ENCODE results near the gene KAT2B. TPM values are rescaled to one million over a fixed set of nuclear protein-coding genes. Genes with fewer than 3 reads are reported as not detected.

The KAT2B gene
- total RNA-seq, 1 experiment from 2014 or later, result 3.7 TPM

DNA sequence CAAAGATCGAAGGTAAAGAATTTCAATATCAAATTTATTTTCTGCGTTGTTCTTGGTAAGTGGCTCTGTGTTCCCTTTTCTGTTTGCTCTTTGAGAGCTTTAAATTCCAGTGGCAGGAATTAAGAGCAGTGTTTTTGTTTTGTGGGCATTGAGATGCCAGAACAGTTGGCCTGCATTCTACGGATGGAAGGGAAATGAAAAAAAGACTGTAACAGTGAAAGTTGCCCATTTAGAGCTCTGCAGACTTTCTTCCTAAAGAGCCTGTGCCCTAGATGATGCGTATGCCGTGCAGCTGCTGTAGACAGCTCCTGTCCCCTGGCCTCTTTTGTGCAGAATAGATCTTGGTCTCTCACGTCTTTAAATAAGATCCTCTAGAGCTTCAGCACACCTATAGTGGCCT is 58.8 kb downstream of the KAT2B start:
- Histone ChIP-seq H4K20me1 (ENCODE audit: insufficient read depth) (no peaks in the 10 kb centered on the region), H3K36me3 (ENCODE audit: control insufficient read depth in 1 of 2, insufficient read depth in 2 of 2, low read length in 2 of 2) (no peaks in the 10 kb centered on the region), H3K27ac (ENCODE audit: low read depth, low read length) (no peak overlapping the region), H3K79me2 (ENCODE audit: insufficient read depth, low read length) (no peaks in the 10 kb centered on the region), H3K27me3 (ENCODE audit: insufficient read depth, low read length) (no peaks in the 10 kb centered on the region), H3K9me3 (ENCODE audit: control insufficient read depth in 1 of 2, insufficient read depth in 1 of 2, low read depth in 1 of 2, low read length in 2 of 2) (no peaks in the 10 kb centered on the region), H3K4me1 (ENCODE audit: control insufficient read depth in 1 of 2, insufficient read depth in 2 of 2, low read length in 2 of 2) (no peaks in the 10 kb centered on the region), H3K4me3 (replicated peaks in 1 of 2; ENCODE audit: low read depth in 1 of 2, low read length in 2 of 2) (no peak overlapping the region), H3K4me2 (ENCODE audit: low read length) (no peak overlapping the region), H3K9me2 (ENCODE audit: insufficient read depth) (no peaks in the 10 kb centered on the region), H2AFZ (ENCODE audit: low read depth, low read length, poor library complexity, severe bottlenecking) (no peak overlapping the region), H3K9ac (ENCODE audit: low read length) (no peak overlapping the region)
- no TSS peak for BruUV-seq (replicated peaks)
- ChIA-PET RAD21 (ENCODE audit: low non-redundant PET in 1 of 2, low total read pairs in 2 of 2, uncharacterized antibody in 2 of 2, unreplicated experiment in 2 of 2) (no interaction called here), POLR2A (no interaction called here), CTCF (no interaction called here)
- ATAC-seq (no peak), DNase-seq (ENCODE audit: low read depth, low spot score) (no peak)
- intact Hi-C loops (cut with micrococcal nuclease), result no loop called here
- TF ChIP-seq SP1 (IDR thresholded peaks at IDR 0.05; ENCODE audit: low read depth) (no peak), YY1 (IDR thresholded peaks at IDR 0.05; ENCODE audit: extremely low read depth, insufficient replicate concordance, low read depth, low read length) (no peak), ZFX (IDR thresholded peaks at IDR 0.05) (no peak), TCF7L2 (IDR thresholded peaks at IDR 0.05; ENCODE audit: borderline replicate concordance, extremely low read depth, insufficient read depth, insufficient read length) (no peak), CEBPB (IDR thresholded peaks at IDR 0.05; ENCODE audit: low read depth) (no peak)
- TF ChIP-seq, protein P1, sequence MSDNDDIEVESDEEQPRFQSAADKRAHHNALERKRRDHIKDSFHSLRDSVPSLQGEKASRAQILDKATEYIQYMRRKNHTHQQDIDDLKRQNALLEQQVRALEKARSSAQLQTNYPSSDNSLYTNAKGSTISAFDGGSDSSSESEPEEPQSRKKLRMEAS (IDR thresholded peaks at IDR 0.05), result no peak

DNA sequence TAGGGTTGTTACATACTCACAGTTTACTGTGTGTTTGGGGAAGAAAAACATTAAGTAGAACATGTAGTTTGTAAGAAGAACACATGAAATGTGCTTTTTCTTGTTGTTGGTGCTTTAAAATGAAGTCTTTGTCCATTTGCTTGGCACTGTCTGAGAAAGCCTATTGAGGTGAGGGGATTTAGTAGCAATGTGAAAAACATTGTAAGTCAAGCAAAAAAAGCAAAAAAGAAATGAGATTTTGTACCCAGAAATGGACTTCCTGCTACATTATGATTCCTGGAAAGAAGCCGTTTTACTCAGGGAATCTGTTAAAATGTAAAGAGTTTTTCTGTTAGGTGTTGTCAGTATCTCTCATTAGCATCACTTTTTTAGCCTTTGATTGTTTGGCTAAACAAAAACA is 59.9 kb downstream of the KAT2B start:
- Histone ChIP-seq H3K36me3 (ENCODE audit: control insufficient read depth in 1 of 2, insufficient read depth in 2 of 2, low read length in 2 of 2) (no peaks in the 10 kb centered on the region), H3K9ac (ENCODE audit: low read length) (no peak overlapping the region), H3K79me2 (ENCODE audit: insufficient read depth, low read length) (no peaks in the 10 kb centered on the region), H3K9me3 (ENCODE audit: control insufficient read depth in 1 of 2, insufficient read depth in 1 of 2, low read depth in 1 of 2, low read length in 2 of 2) (no peaks in the 10 kb centered on the region), H3K4me3 (replicated peaks in 1 of 2; ENCODE audit: low read depth in 1 of 2, low read length in 2 of 2) (no peak overlapping the region), H3K27me3 (ENCODE audit: insufficient read depth, low read length) (no peaks in the 10 kb centered on the region), H3K9me2 (ENCODE audit: insufficient read depth) (no peaks in the 10 kb centered on the region), H3K4me2 (ENCODE audit: low read length) (no peak overlapping the region), H4K20me1 (ENCODE audit: insufficient read depth) (no peaks in the 10 kb centered on the region), H2AFZ (ENCODE audit: low read depth, low read length, poor library complexity, severe bottlenecking) (no peak overlapping the region), H3K27ac (ENCODE audit: low read depth, low read length) (no peak overlapping the region), H3K4me1 (ENCODE audit: control insufficient read depth in 1 of 2, insufficient read depth in 2 of 2, low read length in 2 of 2) (no peaks in the 10 kb centered on the region)
- intact Hi-C loops (cut with micrococcal nuclease), result no loop called here
- ChIA-PET RAD21 (ENCODE audit: low non-redundant PET in 1 of 2, low total read pairs in 2 of 2, uncharacterized antibody in 2 of 2, unreplicated experiment in 2 of 2) (no interaction called here), CTCF (no interaction called here), POLR2A (no interaction called here)
- no TSS peak for BruUV-seq (replicated peaks)
- ATAC-seq, result no peak
- DNase-seq (ENCODE audit: low read depth, low spot score), result no peak
- TF ChIP-seq SP1 (IDR thresholded peaks at IDR 0.05; ENCODE audit: low read depth), result no peak
- TF ChIP-seq YY1 (IDR thresholded peaks at IDR 0.05; ENCODE audit: extremely low read depth, insufficient replicate concordance, low read depth, low read length), result no peak
- TF ChIP-seq POLR2A (IDR thresholded peaks at IDR 0.05; ENCODE audit: borderline replicate concordance, extremely low read depth, insufficient read depth, insufficient read length), result no peak
- TF ChIP-seq, protein P2, sequence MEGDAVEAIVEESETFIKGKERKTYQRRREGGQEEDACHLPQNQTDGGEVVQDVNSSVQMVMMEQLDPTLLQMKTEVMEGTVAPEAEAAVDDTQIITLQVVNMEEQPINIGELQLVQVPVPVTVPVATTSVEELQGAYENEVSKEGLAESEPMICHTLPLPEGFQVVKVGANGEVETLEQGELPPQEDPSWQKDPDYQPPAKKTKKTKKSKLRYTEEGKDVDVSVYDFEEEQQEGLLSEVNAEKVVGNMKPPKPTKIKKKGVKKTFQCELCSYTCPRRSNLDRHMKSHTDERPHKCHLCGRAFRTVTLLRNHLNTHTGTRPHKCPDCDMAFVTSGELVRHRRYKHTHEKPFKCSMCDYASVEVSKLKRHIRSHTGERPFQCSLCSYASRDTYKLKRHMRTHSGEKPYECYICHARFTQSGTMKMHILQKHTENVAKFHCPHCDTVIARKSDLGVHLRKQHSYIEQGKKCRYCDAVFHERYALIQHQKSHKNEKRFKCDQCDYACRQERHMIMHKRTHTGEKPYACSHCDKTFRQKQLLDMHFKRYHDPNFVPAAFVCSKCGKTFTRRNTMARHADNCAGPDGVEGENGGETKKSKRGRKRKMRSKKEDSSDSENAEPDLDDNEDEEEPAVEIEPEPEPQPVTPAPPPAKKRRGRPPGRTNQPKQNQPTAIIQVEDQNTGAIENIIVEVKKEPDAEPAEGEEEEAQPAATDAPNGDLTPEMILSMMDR (IDR thresholded peaks at IDR 0.05 in 2 of 3, conservative IDR thresholded peaks at IDR 0.05 in 1 of 3; ENCODE audit: borderline replicate concordance in 1 of 3, insufficient read depth in 1 of 3, low read depth in 2 of 3, low read length in 2 of 3), result no peak
- no peak for TF ChIP-seq SIN3A (IDR thresholded peaks at IDR 0.05; ENCODE audit: low read depth)
- no peak for TF ChIP-seq ZFX (IDR thresholded peaks at IDR 0.05)
- no peak for TF ChIP-seq CBX3 (IDR thresholded peaks at IDR 0.05; ENCODE audit: low read depth)
- TF ChIP-seq ZNF274 (IDR thresholded peaks at IDR 0.05; ENCODE audit: low read depth, low read length), result no peak
- no peak for TF ChIP-seq SRF (IDR thresholded peaks at IDR 0.05; ENCODE audit: low read depth)
- TF ChIP-seq CEBPB (IDR thresholded peaks at IDR 0.05; ENCODE audit: low read depth), result no peak
- TF ChIP-seq POLR2AphosphoS5 (IDR thresholded peaks at IDR 0.05; ENCODE audit: low read depth, low read length), result no peak
- TF ChIP-seq JUND (IDR thresholded peaks at IDR 0.05), result no peak
- TF ChIP-seq, protein P1 (IDR thresholded peaks at IDR 0.05), result no peak
- TF ChIP-seq, protein P3, sequence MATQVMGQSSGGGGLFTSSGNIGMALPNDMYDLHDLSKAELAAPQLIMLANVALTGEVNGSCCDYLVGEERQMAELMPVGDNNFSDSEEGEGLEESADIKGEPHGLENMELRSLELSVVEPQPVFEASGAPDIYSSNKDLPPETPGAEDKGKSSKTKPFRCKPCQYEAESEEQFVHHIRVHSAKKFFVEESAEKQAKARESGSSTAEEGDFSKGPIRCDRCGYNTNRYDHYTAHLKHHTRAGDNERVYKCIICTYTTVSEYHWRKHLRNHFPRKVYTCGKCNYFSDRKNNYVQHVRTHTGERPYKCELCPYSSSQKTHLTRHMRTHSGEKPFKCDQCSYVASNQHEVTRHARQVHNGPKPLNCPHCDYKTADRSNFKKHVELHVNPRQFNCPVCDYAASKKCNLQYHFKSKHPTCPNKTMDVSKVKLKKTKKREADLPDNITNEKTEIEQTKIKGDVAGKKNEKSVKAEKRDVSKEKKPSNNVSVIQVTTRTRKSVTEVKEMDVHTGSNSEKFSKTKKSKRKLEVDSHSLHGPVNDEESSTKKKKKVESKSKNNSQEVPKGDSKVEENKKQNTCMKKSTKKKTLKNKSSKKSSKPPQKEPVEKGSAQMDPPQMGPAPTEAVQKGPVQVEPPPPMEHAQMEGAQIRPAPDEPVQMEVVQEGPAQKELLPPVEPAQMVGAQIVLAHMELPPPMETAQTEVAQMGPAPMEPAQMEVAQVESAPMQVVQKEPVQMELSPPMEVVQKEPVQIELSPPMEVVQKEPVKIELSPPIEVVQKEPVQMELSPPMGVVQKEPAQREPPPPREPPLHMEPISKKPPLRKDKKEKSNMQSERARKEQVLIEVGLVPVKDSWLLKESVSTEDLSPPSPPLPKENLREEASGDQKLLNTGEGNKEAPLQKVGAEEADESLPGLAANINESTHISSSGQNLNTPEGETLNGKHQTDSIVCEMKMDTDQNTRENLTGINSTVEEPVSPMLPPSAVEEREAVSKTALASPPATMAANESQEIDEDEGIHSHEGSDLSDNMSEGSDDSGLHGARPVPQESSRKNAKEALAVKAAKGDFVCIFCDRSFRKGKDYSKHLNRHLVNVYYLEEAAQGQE (IDR thresholded peaks at IDR 0.05; ENCODE audit: low read depth), result no peak
- no peak for TF ChIP-seq EZH2phosphoT487 (IDR thresholded peaks at IDR 0.05; ENCODE audit: borderline replicate concordance)
